Stimulated activated naive CD4-positive, alpha-beta T cell treated with Interleukin-2 at 50 U/mL for 16 hours (primary cell): ENCODE data around the gene ISCA2.

Experiments
- DNase-seq: peaks from one replicate; lab custom pipeline; 2025; lab: John Stamatoyannopoulos, UW

Gene ISCA2

DNA sequence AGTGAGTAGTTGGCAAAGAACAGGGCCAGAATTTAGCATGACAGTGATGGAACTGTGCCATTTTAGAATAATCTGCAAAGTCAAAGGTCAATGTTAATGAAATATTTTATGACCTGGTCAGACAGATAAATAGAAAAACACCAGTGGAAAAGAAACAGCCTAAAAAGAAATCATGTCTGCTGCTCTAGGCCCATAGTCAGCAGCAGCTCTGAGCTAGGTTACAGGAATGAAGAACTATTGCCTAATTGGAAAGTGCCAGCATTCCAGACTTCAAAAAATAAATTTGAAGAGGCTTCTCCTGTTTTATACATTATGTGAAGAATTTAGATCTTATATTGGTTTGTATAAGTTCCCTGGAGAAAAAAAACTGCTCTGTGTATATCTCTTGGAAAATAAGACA, 10.2 kb upstream of the ISCA2 start:
- DNase-seq: no peak

DNA sequence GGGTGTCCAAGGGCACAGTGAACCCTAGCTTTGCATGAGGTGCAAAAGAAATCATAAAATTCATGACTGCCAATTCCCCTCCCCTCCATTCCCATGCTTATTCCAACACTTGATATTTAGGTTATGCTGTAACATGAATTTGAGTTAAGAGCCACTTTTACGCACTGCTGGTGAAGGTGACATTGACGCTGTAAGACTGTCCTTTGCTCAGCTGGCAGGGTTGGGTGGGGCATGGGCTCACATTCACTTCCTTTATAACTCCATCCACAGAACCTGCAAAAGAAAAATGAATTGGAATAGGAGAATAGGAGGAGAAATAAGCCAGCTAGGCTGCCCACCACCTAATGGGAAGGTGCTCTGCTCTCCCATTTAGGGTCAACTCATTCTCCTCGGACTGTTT, 7.4 kb upstream of the ISCA2 start:
- DNase-seq: no peak

DNA sequence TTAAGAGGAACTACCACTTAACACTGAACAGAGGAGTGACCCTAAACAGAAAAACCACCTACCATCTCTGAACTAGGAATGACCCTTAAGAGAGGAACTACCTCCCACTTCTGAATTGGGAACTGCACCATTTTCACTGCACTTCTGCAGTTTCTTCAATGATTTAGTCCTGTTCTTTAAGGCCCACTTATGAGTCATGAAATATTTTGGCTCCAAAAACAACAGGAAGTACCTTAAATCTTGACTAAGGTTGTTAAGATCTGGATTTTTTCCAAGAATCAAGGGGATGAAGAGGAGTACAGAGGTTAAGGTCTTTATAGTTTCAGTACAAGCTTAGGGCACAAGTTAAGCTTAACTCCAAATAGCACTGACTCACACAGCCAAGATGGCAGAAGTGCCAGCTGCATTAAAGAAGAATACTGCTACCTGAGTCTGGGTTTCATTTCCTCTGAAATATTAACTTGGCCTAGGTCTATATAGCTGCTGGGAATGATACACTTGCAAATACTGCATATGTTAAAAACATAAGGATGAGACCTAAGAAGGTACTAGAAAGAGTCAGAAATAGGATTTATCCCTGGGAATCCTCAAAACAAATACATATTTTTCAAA, 4.7 kb upstream of the ISCA2 start:
- no peak for DNase-seq

DNA sequence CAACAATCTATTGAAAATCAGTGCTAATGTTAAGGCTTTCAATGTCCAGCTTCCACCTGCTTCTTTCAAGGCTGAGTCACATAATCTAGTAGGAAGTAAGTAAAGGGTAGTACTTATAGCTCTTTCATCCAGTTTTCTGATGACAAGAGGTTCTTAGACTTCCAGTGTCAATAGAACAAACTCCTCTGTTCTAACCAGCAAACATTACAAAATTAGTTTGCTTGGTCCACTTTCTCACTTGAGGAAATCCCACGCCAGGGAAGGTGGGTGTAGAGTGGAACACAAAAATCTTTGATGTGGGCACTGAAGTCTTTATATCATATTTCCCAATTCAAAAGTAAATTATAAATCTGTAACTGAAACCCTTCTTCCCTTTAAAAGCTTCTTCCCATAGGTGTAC, 3.1 kb upstream of the ISCA2 start:
- no peak for DNase-seq

DNA sequence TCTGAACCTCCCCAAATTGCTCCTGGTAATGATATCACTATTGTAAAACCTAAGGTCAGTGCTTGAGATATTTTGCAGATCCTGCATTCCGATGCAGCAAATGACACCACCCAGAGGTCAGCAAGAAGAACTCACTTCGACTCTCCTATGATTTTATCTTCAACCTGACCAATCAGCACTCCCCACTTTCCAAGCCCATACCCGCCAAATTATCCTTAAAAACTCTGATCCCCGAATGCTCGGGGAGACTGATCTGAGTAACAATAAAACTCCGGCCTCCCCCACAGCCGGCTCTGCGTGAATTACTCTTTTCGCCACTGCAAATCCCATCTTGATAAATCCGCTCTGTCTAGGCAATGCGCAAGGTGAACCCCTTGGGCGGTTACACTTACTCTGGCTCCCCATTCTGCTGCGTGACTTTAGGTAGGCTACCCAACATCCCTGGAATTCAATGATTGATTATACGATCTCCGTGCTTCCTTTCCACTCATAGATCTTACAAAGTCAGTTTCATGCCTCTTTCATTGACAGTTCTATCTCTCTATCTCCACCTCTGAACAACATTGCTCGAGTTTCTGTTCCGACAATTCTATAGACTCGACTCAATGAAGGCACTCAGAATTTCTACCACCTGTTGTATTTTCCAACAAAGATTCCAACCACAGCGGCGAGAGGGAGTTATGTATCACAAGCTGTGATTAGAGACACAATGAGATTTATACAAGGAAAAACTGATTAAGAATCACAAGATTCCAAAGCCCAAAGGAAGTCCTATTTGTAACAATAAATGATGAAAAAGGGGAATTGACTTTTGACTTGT, 1.4 kb upstream of the ISCA2 start:
- no peak for DNase-seq

DNA sequence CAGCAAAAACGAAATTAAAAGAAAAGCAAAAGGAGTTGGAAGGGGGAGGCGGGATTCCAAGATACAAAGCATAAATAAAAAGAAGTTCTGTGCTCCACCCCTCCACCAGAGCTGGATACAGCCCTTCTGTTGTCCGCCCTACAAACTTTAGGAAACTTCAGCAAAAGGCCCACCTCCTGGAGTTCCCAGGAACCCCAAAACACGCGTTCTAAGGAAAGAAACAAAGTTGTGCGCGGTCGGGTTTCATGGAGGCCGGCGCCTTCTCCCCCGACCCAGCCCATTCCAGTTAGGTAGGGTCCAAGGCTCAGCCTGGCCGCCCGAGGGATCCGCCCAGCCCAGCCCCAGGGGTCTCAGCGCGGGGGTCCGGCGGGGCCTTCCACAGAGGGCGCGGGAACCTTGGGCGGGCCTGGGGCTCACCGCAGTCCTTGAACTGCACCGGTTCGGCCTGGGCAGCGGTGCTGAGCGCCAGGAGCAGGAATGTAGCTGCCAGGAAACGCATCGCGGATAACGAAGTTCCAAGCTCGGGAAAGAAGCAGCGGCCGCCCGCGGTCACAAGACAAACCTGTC, 706 bp upstream of the ISCA2 start, which contains the start of gene NPC2:
TSS of gene NPC2 (minus strand) at position 530 of the 567 bp plus-strand sequence. CDS start at position 499, 31 bp downstream.
- DNase-seq: no peak

DNA sequence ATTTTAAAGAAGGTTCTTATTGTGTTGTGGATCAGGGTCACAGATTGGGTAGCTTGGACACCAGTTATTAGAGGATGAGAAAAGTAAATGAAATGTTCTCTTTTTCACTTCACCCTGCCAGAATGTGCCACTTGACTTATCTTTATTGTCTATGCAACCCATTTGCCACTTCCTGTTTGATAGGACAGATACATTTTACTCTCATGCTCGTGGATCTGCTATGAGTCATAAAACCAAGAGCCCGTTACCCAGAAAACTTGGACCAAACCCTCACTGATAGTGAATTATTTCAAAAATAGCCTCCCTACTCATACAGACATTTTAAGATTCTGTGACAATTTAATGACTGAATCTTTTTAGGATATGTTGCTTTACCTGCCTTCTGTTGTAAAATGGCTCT, 1.8 kb downstream of the ISCA2 start:
- DNase-seq: no peak

DNA sequence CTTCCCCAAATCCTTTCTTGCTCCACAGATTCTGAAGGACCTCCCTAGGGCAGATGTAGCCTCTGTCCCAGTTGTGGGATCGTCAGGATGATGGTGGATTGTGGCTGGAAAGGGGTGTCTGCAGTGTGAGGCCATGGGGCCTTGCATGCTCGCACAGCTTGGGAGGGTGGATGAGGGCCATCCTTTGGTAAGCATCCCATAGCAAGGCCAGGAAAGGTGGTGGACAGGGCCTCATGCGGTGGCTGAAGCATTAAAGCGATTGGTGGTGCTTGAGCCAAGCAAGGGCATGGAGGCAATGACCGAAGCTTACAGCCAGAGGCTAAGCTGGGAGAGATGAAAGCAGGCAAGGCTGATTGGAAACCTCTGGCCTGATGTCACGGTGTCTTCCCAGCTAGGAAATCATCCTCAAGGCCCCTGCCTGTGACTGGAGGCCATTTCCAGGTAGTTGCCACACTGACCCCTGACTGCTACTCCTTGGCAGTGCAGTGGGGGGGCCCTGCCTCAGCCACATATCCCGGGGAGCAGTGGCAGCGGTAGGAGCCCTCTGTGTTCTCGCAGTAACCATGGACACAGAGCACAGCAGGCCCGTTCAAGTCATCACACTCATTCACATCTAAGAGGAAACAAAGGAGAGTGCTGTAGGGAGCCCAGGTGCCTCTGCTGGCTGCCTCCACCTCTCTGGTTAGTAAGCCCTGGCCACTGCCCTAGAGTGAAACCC, 7.0 kb downstream of the ISCA2 start:
- no peak for DNase-seq

DNA sequence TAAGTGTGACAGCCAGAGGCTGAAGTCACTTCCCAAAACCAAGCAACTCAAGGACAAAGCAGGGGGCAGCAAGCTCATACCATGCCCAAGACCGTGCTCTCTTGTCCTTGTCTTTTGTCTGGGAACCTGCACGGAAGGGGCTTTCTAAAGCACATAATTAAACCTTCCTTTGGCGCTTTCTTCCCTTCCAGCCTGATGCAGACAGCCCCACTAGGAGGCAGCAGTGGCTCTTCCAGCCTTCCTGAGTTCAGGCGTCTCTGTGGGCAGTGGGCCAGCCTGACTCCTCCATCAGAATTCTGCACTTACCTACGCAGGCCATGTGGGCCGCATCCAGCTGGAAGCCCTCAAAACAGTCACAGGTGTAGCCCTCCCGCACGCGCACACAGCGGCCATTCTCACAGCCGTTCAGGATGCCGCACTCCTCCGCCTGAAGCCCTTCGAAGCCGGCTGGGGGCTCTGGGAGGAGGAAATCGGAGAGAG, 7.6 kb downstream of the ISCA2 start:
- DNase-seq: no peak

DNA sequence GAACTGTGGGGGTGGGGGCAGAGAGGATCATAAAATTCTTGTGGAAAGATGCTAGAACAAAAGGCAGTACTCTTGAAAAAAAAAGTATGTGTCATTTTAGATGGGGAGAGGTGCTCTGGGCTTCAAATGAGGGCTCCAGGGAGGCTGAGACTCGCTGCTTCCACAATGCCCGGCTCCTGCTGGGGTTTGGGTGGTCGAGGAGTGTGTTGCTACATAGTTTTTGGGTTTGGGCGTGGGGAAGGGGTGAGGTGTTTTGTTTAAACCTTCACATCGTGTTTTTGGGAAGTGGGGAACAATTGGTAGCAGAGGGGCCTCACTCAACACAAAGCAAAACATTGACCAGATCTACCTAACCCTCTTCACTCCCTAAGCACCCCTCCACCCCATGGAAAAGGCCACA, 8.1 kb downstream of the ISCA2 start:
- no peak for DNase-seq

DNA sequence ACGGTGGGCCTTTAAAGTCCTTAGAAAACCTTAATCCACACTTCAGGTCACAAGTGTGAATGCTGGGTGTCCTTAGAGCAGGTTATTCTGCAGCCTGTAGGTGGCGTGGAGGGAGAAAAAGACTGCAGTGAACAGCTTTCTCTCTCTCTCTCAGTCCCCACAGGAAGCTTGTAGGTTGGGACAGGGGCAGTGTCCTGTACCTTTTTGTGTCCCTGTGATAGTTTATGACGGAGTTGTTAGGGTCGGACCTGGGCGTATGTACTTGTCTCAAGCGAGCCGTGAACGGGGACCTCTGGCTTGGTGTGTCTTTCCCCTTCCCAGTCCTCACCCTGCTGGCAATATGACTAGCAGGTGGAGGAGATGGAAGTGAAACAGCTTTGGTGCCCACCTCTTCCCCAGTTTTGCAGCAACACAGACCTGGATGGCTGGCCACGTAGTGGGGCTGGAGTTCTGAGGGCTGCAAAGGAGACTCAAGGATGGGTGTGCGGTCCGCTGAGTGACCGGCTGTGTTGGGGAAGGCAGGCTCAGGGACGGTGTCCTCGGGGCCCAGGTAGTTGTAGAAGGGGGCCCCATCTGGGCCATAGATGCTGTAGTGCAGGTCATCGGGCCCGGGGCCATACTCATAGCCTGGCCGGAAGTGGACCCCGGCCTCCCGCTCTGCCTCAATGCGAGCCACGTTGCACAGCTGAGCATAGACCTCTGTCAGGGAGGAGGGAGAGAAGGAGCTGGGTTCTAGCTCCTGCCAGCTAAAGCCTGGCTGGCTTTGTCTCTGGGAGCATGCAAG, 8.9 kb downstream of the ISCA2 start:
- no peak for DNase-seq

DNA sequence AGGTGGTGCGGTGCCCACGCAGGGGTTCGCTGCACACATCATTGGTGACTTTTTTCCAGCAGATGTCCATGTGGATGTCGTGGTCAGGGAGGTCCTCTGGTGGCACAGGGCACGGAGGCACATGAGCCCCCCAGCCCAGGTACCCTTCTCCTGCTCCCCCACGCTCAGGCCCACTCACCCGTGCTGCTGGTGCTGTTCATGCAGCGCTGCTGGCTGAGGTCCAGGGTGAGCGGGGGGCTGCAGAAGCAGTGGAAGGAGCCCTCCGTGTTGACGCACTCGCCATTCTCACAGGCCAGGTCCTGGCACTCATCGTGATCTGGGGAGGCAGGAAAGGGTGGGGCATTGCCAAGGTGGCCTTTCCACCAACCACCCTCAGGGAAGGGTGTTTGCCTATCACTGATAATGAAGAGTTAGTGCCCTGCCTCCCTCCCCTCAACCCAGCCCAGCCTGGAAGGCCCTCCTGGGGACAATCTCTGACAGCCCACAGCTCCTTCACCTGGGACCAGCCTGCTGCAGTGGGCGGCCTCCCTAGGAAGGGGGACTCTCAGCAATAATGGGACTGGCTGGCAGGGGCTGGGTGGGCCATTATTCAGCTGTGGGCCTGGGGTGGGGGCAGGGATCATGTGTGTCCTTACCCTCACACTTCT, 9.8 kb downstream of the ISCA2 start:
- no peak for DNase-seq

DNA sequence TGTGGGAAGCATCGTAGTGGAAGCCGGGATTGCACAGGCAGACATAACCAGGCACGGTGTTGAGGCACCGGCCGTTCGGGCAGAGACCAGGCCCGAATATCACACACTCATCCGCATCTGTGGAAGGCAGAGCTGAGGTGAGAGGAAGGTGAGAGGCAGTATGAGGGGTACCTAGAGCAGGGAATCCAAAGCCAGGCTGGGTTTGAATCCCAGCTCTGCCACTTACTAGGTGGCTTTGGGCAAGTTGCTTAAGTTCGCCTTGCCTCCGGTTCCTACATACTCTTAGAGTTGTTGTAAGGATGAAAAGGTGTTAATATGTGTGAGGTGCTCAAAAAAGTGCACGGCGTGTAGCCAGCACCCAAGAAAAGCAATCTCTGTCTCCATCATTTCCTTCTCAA, 10.4 kb downstream of the ISCA2 start:
- no peak for DNase-seq

DNA sequence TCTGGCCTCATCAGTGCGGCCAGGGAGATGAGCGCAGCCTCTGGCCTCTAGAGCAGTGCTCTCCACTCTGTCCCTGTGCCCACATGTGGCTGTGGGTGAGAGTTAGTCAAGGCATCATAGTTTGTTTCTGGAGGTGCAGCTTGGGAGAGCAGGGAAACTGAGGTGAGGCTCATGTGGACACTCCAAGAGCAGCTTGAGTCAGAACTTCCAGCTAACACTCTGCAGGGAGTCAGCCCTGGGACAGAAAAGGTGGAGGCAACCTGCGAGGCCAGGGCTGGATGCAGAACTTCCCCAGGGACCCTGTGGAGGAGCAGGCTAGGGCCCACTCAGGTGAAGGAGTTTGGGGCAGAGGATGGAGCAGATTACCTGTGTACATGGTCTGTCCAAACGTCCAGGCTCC, 10.8 kb downstream of the ISCA2 start:
- no peak for DNase-seq

DNA sequence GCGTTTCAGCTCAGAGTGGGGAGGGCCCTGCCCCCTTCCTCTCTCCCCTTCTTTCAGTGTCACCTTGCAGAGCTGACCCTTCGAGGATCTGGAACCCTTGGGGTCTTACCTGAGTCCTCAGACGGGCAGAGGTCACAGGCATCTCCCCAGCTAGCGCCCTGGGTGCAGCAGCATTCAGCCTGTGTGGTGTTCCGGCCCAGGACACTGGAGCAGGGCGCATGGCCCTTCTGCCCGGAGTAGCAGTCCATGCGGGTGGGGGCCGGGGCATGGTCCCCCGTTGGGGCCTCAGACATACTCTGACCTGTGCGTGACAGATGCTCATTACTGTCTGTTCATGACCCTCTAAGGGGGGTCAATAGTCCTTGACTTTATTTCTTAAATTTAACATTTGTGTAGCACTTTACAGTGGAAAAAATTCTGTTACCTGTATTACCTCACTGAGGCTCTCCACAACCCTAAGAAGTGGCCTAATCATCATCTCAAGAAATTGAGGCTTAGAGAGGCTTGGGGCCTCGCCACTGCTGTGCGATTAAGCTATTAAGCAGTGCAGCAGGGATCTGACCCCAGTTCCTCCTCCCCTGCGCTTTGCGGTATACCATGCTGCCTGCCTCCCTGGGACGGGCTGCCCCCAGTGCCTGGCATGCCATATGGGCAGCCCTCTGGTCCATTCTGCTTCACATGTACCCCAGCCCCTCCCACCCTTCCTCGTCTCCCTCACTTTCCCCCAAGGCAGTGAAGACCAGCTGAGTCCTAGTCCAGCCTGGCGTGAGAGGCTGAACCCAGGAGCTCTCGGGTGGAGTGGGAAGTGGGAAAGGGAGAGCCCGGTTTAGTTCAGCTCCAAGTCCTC, 11.5 kb downstream of the ISCA2 start:
- DNase-seq: no peak

DNA sequence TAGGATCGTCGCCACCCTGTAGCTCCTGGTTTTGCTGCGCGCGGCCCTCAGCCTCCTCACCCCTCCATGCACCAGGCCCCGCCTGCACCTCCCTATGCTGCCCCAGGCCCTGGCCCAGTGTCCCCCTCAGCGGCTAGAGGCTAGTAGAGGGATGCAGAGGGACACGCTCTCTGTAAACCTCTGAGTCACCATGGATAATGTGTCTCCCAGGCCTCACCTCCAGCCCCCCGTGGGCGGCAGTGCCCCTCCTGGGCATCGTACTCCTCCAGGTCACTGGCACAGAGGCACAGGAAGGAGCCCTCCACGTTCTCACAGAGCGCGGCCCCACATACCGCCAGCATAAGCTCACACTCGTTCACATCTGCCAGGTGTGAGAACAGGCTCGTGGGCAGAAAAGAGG, 12.3 kb downstream of the ISCA2 start:
- no peak for DNase-seq

DNA sequence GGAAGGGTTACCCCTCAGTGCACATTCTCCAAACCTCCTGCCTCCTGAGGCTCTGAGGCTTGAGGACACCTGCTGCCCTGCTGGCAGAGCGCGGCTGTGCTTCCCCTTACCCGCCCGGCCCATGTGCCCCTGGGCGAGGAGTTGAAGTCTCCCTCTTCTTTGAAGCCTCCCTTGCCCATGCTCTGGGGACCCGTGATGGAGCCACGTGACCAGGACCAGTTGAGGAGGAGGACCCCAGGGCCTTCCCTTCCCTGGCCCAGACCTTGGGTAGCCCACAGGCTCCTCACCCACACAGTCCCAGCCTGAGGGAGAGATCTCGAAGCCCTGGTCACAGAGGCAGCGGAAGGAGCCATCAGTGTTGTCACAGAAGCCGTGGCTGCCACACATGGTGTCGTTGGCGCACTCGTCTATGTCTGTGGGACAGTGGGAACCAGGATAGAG, 12.9 kb downstream of the ISCA2 start:
- no peak for DNase-seq

DNA sequence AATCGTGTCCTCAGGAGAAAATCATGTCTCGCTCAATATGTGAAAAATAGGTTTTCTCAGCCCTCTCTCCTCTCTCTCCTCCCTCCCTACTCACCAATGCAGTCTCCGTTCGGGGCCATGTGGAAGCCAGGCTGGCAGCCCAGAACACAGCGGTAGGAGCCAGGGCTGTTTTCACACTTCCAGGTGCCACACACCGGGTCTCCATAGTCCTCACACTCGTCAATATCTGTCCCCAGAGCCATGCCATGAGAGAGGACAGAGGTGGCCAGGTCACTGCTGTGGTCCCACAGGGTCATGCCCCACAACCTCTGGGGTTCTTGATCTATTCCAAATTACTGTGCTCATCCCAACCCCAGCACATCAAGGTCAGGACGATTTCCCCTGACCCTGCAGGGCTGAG, 13.5 kb downstream of the ISCA2 start:
- DNase-seq: no peak

DNA sequence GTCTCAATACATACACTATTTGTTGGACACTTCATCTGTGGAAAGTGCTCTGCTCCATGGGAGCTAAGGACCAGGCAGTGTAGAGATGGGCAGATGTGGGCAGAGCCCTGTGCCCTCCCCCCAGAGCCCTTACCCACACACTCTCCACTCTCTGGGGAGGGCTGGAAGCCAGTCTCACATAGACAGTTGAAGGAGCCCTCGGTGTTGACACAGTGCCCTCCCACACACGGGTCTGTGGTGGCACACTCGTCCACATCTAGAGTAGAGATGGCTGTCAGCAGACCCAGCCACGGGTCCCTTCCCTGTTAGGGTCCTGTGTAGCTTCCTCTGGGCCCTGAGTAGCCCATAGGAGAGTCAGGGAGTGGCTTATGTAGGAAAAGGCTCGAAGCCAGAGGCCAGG, 14.3 kb downstream of the ISCA2 start:
- no peak for DNase-seq

DNA sequence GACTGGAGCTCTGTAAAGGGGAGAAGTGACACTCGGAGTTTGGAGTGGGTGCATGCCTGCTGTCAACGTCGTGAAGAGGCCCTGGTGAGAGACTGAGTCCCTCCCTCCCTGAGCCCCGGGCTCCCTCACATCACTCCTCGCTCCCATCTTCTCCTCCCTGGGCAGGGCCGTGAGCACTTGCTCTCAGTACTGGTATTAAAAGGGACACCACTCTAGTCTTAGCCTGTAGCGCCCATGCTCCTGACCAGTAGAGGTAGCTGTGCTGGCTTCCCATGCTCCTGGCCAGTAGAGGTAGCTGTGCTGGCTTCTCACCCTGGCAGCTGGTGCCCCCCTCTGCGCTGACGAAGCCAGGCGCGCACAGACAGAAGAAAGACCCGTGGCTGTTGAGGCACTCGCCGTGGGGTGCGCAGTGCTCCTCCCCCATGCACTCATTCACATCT, 14.7 kb downstream of the ISCA2 start:
- no peak for DNase-seq
